A673 (cell line): ENCODE measurements around the gene EXOC4.

ENCODE experiments used
- EZH2 ChIP-seq: fragments of 200-600 bp; sonication (generic); IDR thresholded peaks from 2 replicates; pipeline ENCODE4 v1.6.1; 2017; ENCODE audit warnings: borderline replicate concordance, low read depth, mild to moderate bottlenecking, mixed read lengths, antibody characterized with exemption, low read length; ENCODE audit not compliant: poor library complexity, severe bottlenecking
- TF ChIP-seq, protein P1 (sequence below): fragments of 300-800, 200-600 bp; sonication (generic); conservative IDR thresholded peaks from 2 replicates; pipeline ENCODE4 v1.5.1; 2017; ENCODE audit warnings: low read depth, mild to moderate bottlenecking, antibody characterized with exemption, low read length, moderate library complexity, mixed read lengths

DNA sequence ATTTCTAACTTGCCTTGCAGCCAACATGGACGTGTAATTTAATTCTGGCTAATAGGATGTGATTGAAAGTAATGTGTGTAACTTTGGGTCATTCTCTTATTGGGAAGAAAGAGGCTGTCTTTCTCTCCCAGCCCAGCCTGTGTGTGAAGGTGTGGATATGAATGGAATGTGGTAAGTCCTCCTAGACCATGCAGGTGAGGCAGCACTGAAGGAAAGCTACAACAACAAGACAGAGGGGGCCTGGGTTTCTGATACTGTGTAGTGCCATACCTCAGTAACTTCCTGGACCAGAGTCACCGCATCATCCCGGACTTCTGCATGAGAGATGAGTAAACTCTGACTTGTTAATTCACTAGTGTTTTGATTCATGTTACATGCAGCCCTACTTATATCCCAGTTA lies 237.0 kb downstream of the EXOC4 start:
- TF ChIP-seq, protein P1, sequence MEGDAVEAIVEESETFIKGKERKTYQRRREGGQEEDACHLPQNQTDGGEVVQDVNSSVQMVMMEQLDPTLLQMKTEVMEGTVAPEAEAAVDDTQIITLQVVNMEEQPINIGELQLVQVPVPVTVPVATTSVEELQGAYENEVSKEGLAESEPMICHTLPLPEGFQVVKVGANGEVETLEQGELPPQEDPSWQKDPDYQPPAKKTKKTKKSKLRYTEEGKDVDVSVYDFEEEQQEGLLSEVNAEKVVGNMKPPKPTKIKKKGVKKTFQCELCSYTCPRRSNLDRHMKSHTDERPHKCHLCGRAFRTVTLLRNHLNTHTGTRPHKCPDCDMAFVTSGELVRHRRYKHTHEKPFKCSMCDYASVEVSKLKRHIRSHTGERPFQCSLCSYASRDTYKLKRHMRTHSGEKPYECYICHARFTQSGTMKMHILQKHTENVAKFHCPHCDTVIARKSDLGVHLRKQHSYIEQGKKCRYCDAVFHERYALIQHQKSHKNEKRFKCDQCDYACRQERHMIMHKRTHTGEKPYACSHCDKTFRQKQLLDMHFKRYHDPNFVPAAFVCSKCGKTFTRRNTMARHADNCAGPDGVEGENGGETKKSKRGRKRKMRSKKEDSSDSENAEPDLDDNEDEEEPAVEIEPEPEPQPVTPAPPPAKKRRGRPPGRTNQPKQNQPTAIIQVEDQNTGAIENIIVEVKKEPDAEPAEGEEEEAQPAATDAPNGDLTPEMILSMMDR = no peak
- TF ChIP-seq EZH2 = no peak
